Kidney (tissue), 14 donors: ENCODE data around the gene HDHD5. TPM values are rescaled to one million over a fixed set of nuclear protein-coding genes. Genes with fewer than 3 reads are reported as not detected.

ENCODE experiments used
- DNase-seq, 5 donors: peaks; one replicate each; pipeline ENCODE4 v3.0.0-alpha.2; 2013 to 2020
- FAIRE-seq: peaks from 2 replicates; lab custom pipeline; 2012; peaks lifted over from hg19 to GRCh38; lab: Jason Lieb, UNC
- H3K27ac ChIP-seq, 2 donors: one replicate each; pipeline ENCODE4 v1.7.0; 2013; ENCODE audit warnings: low read depth in 2 of 2, low read length in 2 of 2, inconsistent platforms in 1 of 2
- H3K27me3 ChIP-seq: one replicate; pipeline ENCODE4 v1.7.1; 2013; ENCODE audit warnings: low read length, inconsistent platforms; ENCODE audit not compliant: control insufficient read depth, insufficient read depth
- H3K36me3 ChIP-seq, 3 donors: one replicate each; pipeline versions ENCODE4 v1.7.0 to v1.7.1; 2013; ENCODE audit warnings: low read length in 3 of 3, control low read depth in 1 of 3, inconsistent platforms in 1 of 3; ENCODE audit not compliant: insufficient read depth in 3 of 3, control insufficient read depth in 2 of 3
- H3K4me1 ChIP-seq, 3 donors: one replicate each; pipeline versions ENCODE4 v1.7.0 to v1.7.1; 2013; ENCODE audit warnings: low read length in 3 of 3, inconsistent platforms in 1 of 3, low read depth in 1 of 3; ENCODE audit not compliant: control insufficient read depth in 2 of 3, insufficient read depth in 2 of 3
- H3K4me3 ChIP-seq, 3 donors: one replicate each; pipeline versions ENCODE4 v1.7.0 to v1.8.1; 2013; ENCODE audit warnings: low read length in 3 of 3, control low read depth in 1 of 3, inconsistent platforms in 1 of 3
- H3K9ac ChIP-seq, 3 donors: one replicate each; pipeline versions ENCODE4 v1.7.0 to v1.7.1; 2013; ENCODE audit warnings: low read length in 3 of 3, control low read depth in 1 of 3, inconsistent platforms in 1 of 3
- H3K9me3 ChIP-seq, 3 donors: one replicate each; pipeline versions ENCODE4 v1.7.0 to v1.7.1; 2013; ENCODE audit warnings: low read length in 3 of 3, control low read depth in 1 of 3, inconsistent platforms in 1 of 3; ENCODE audit not compliant: control insufficient read depth in 2 of 3, insufficient read depth in 1 of 3
- intact Hi-C: fragments of 100-400 bp; cut with DNase I; formaldehyde crosslinking; loops from one replicate; pipeline ENCODE4 v1.11.1; 2022
- polyA plus RNA-seq: library from polyadenylated mRNA; stranded (reverse); fragments of 350-450 nt; fragmentation: Illumina TruSeq; extraction: RNeasy Lipid Tissue Mini Kit (QIAGEN cat#74804); gene quantifications from one replicate; pipeline ENCODE4 v1.2.3, GENCODE V29; 2014; ENCODE audit warnings: low read depth, low replicate concordance; ENCODE audit not compliant: insufficient read depth
- total RNA-seq: library from RNA; stranded (reverse); fragmentation: NEBNext Ultra II Directional; extraction: Animal tissue kit (Norgen Biotek cat#: 25700); gene quantifications from one replicate; pipeline ENCODE4 v1.2.1, GENCODE V29; 2021
- TF ChIP-seq, protein P1 (sequence below): IDR thresholded peaks from 3 replicates; pipeline ENCODE4 v1.5.1; 2012; ENCODE audit warnings: mild to moderate bottlenecking, moderate library complexity, borderline replicate concordance; ENCODE audit not compliant: insufficient read depth; ENCODE audit errors: extremely low read depth
- donor health status: control.
- donor health status: control.
- donor health status: control.
- donor health status: control.
- donor health status: control.
- donor health status: DM: yes; HTN: yes; CAD: no.
- donor health status: Normal renal cell carcinoma (clear cell type).

HDHD5 gene
- total and polyA plus RNA-seq, 2 donors from 2014 or later: 27.5 to 39.8 TPM

DNA sequence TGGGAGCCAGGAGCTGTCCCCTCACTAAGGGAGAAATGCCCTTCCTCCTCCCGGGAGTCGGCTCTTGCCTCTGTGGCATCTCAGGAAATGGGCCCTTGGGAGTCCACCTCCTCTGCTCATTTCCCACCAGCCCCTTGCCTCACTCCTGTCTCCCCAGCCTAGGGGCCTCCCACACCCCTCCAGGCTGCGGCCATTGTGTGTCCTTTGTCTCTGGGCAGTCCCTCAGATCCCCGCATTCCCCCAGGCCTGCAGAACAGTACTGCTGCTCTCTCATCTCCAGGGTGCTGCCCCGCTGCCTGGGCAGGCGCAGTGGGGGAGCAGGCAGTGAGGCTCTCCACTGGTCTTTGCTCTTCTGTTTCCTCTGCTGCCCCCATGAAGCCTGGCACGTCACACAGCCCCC lies 35.1 kb upstream of the HDHD5 start:
- DNase-seq: no peak
- Histone ChIP-seq H3K9ac (no peak overlapping the region), H3K4me3 (no peak overlapping the region), H3K36me3 (no peaks in the 10 kb centered on the region), H3K27ac (no peak overlapping the region), H3K27me3 (no peaks in the 10 kb centered on the region), H3K9me3 (no peaks in the 10 kb centered on the region), H3K4me1 (peaks cover 0 to 2% (median 0%) of the 10 kb centered on the region in 3 donors)
- TF ChIP-seq, protein P1, sequence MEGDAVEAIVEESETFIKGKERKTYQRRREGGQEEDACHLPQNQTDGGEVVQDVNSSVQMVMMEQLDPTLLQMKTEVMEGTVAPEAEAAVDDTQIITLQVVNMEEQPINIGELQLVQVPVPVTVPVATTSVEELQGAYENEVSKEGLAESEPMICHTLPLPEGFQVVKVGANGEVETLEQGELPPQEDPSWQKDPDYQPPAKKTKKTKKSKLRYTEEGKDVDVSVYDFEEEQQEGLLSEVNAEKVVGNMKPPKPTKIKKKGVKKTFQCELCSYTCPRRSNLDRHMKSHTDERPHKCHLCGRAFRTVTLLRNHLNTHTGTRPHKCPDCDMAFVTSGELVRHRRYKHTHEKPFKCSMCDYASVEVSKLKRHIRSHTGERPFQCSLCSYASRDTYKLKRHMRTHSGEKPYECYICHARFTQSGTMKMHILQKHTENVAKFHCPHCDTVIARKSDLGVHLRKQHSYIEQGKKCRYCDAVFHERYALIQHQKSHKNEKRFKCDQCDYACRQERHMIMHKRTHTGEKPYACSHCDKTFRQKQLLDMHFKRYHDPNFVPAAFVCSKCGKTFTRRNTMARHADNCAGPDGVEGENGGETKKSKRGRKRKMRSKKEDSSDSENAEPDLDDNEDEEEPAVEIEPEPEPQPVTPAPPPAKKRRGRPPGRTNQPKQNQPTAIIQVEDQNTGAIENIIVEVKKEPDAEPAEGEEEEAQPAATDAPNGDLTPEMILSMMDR: no peak
- intact Hi-C loops: no loop called here
- no peak for FAIRE-seq

- Histone ChIP-seq H3K27me3 (no peaks in the 10 kb centered on the region), H3K27ac (no peak overlapping the region), H3K9ac (no peak overlapping the region), H3K4me1 (no peaks in the 10 kb centered on the region), H3K36me3 (no peaks in the 10 kb centered on the region), H3K9me3 (no peaks in the 10 kb centered on the region), H3K4me3 (no peak overlapping the region)
- DNase-seq (no peak), FAIRE-seq (no peak)
- TF ChIP-seq, protein P1: no peak
- intact Hi-C loops: no loop called here
Observed at GRCh38 chr22:17192186-17192585, 33.1 kb upstream of the HDHD5 start.

DNA sequence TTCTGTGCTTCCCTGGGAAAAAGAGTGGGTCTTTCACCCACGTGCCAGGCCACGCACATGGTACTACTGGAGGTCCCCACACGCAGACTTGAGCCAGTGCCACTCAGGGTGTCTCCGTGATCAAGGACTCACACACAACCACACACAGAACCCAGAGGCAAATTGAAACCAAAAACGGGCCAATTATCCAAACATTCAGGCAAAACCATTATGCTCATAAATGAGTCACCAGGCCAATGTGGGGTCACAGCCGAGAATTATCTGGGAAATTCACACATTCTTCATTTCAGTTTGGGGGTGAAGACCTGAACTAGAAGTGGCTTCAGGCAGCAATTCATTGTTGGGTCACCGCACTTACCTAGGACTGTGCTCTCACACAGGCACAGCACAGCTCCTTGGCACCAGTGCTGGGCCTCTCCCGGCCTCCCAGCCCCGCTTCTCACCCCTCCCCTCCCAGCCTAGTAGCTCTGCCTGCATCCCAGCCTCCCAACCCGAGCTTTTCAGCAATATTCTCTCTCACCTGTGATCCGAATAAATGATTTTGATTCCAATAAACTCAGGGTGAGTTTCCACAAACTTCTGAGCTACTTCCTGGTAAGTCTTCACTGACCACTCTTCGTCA lies 32.2 kb upstream of the HDHD5 start:
- DNase-seq (no peak), FAIRE-seq (no peak)
- Histone ChIP-seq H3K27ac (no peak overlapping the region), H3K27me3 (no peaks in the 10 kb centered on the region), H3K4me3 (no peak overlapping the region), H3K9ac (no peak overlapping the region), H3K4me1 (no peaks in the 10 kb centered on the region), H3K9me3 (no peaks in the 10 kb centered on the region), H3K36me3 (no peaks in the 10 kb centered on the region)
- intact Hi-C loops: no loop called here
- TF ChIP-seq, protein P1: no peak

DNA sequence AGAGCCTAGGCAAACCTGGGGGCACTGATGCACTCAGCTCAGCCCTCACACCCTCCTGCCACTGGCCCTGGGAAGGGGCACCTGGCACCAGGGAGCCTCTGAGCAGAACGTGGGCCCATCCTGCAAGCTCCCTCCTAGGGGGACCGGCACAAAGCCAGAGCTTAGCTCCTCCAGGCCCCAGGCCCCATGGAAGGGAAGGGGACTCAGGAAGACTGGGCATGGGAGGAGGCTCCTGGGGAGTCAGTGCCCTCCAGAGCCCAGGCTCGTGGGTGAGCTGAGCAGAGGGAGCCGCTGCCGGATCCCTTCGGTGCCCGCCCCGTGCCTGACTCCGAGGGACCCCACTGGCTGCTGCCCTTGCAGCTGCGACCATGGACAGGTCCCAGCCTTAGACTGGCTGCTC lies 31.6 kb upstream of the HDHD5 start:
- Histone ChIP-seq H3K27me3 (no peaks in the 10 kb centered on the region), H3K27ac (no peak overlapping the region), H3K4me3 (no peak overlapping the region), H3K4me1 (no peaks in the 10 kb centered on the region), H3K9ac (no peak overlapping the region), H3K36me3 (no peaks in the 10 kb centered on the region), H3K9me3 (no peaks in the 10 kb centered on the region)
- intact Hi-C loops: no loop called here
- no peak for FAIRE-seq
- TF ChIP-seq, protein P1: no peak
- no peak for DNase-seq
